Progenitor cell of endocrine pancreas (in vitro differentiated cells): Measurements from ENCODE around the gene FXYD1. TPM values are rescaled to one million over a fixed set of nuclear protein-coding genes. Genes with fewer than 3 reads are reported as not detected.
"Not testable (repeated sequence)": the region's sequence is repeated elsewhere in the genome, so short reads cannot be mapped to it uniquely, and the experiment has no call there.

Source experiments
- DNase-seq: peaks from one replicate; pipeline ENCODE4 v3.0.0; 2021; ENCODE audit warnings: low spot score; ENCODE audit not compliant: unreplicated experiment
- H3K27ac Mint-ChIP-seq: 2 replicates; pipeline ENCODE4 v1.8.0; 2021; ENCODE audit warnings: mild to moderate bottlenecking, moderate library complexity, mixed read lengths
- H3K27me3 Mint-ChIP-seq: 2 replicates; pipeline ENCODE4 v1.8.0; 2021; ENCODE audit warnings: mixed read lengths
- H3K36me3 Mint-ChIP-seq: 2 replicates; pipeline ENCODE4 v1.8.0; 2022; ENCODE audit warnings: mixed read lengths; ENCODE audit not compliant: insufficient read depth
- H3K4me1 Mint-ChIP-seq: 2 replicates; pipeline ENCODE4 v1.8.0; 2021; ENCODE audit warnings: low read depth, mixed read lengths
- H3K4me3 Mint-ChIP-seq: 2 replicates; pipeline ENCODE4 v1.8.0; 2021; ENCODE audit warnings: low read depth, mild to moderate bottlenecking, moderate library complexity, mixed read lengths
- H3K9me3 Mint-ChIP-seq: 2 replicates; pipeline ENCODE4 v1.8.0; 2021; ENCODE audit warnings: low read depth, mixed read lengths
- CTCF ChIP-seq: fragments of 200-600 bp; sonication (generic); IDR thresholded peaks from one replicate; pipeline ENCODE4 v1.5.0; 2021; ENCODE audit warnings: antibody characterized with exemption, mild to moderate bottlenecking; ENCODE audit not compliant: unreplicated experiment
- total RNA-seq: library from RNA; stranded (reverse); gene quantifications from 2 replicates; pipeline ENCODE4 v1.2.1, GENCODE V29; 2021

The FXYD1 gene
- total RNA-seq, 1 donor from 2014 or later = not detected

- peaks cover 6% of the 10 kb centered on the region for H3K27me3 Mint-ChIP-seq
- no peaks in the 10 kb centered on the region for H3K36me3 Mint-ChIP-seq
- no peaks in the 10 kb centered on the region for H3K4me1 Mint-ChIP-seq
- H3K9me3 Mint-ChIP-seq = no peaks in the 10 kb centered on the region
- H3K27ac Mint-ChIP-seq = no peak overlapping the region
- no peak for TF ChIP-seq CTCF
- DNase-seq = no peak
- no peak overlapping the region for H3K4me3 Mint-ChIP-seq
Observed at GRCh38 chr19:35099897-35100275, 38.7 kb upstream of the FXYD1 start.

- Mint-ChIP-seq H3K36me3 (no peaks in the 10 kb centered on the region), H3K4me1 (no peaks in the 10 kb centered on the region), H3K27ac (no peak overlapping the region), H3K27me3 (peaks cover 5% of the 10 kb centered on the region), H3K9me3 (no peaks in the 10 kb centered on the region), H3K4me3 (no peak overlapping the region)
- no peak for DNase-seq
- TF ChIP-seq CTCF = no peak
Observed at GRCh38 chr19:35100588-35101533, 37.8 kb upstream of the FXYD1 start.

DNA sequence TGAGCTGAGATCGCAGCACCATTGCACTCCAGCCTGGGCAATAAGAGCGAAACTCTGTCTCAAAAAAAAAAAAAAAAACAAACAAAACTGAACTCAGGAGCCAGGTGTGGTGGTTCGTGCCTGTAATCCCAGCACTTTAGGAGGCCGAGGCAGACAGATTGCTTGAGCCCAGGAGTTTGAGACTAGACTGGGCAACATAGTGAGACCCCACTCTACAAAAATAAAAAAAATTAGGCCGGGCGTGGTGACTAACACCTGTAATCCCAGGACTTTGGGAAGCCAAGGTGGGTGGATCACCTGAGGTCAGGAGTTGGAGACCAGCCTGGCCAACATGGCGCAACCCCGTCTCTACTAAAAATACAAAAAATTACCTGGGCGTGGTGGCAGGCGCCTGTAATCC lies 36.7 kb upstream of the FXYD1 start:
- not testable (repeated sequence) for H3K36me3 Mint-ChIP-seq, H3K4me3 Mint-ChIP-seq, H3K4me1 Mint-ChIP-seq, DNase-seq, H3K9me3 Mint-ChIP-seq, H3K27me3 Mint-ChIP-seq, H3K27ac Mint-ChIP-seq

- H3K36me3 Mint-ChIP-seq, H3K27me3 Mint-ChIP-seq, H3K4me1 Mint-ChIP-seq, H3K9me3 Mint-ChIP-seq, H3K4me3 Mint-ChIP-seq, H3K27ac Mint-ChIP-seq, DNase-seq: not testable (repeated sequence)
Observed at GRCh38 chr19:35103614-35104013, 35.0 kb upstream of the FXYD1 start.

DNA sequence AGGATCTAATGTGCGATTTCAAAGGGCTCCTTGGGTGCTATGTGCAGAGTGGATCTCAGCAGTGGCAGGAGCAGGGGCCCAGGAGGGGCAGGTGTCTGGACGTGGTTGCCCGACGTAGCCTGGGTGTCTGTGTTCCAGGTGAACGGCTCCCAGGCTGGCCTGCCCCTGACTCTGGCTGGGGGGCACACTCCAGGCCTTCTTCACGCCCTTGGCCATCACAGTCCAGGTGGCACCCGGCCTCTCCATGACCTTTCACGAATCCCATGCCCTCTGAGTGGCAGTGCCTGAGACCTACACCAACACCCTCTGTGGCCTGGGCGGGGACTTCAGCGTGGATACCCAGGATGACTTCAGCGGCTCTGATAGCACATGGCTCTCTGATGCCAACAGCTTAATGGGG lies 34.3 kb upstream of the FXYD1 start:
- H3K36me3 Mint-ChIP-seq = no peaks in the 10 kb centered on the region
- H3K27me3 Mint-ChIP-seq = no peaks in the 10 kb centered on the region
- H3K4me3 Mint-ChIP-seq = no peak overlapping the region
- no peak overlapping the region for H3K27ac Mint-ChIP-seq
- H3K4me1 Mint-ChIP-seq = no peaks in the 10 kb centered on the region
- no peak for TF ChIP-seq CTCF
- peaks cover 4% of the 10 kb centered on the region for H3K9me3 Mint-ChIP-seq
- no peak for DNase-seq

DNA sequence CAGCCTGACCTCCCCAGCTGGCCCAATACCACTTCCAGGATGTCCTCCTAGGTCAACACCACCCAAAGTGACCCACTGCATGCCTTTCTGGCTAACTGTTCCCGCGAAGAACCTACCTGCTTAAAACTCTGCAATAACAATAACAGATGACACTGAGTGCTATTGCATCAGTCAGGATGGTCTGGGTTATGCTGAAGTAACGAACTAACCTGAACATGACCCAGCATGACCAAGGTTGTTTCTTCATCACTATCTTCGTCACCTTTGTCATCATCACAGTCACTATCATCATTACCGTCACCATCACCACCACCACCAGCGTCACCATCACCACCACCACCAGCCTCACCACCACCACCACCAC lies 33.6 kb upstream of the FXYD1 start:
- TF ChIP-seq CTCF = no peak
- no peak overlapping the region for H3K4me3 Mint-ChIP-seq
- H3K4me1 Mint-ChIP-seq = no peaks in the 10 kb centered on the region
- no peak overlapping the region for H3K27ac Mint-ChIP-seq
- peaks cover 4% of the 10 kb centered on the region for H3K9me3 Mint-ChIP-seq
- no peaks in the 10 kb centered on the region for H3K36me3 Mint-ChIP-seq
- no peak for DNase-seq
- H3K27me3 Mint-ChIP-seq = no peaks in the 10 kb centered on the region
